DMS 273 treated with DMSO at 0.1 percent for 48 hours (cell line): Measurements from ENCODE around the gene GABRE.
"Not testable (repeated sequence)": the region's sequence is repeated elsewhere in the genome, so short reads cannot be mapped to it uniquely, and the experiment has no call there.

Source experiments
- DNase-seq: peaks from one replicate; lab custom pipeline; 2025; lab: John Stamatoyannopoulos, UW

GABRE gene

DNA sequence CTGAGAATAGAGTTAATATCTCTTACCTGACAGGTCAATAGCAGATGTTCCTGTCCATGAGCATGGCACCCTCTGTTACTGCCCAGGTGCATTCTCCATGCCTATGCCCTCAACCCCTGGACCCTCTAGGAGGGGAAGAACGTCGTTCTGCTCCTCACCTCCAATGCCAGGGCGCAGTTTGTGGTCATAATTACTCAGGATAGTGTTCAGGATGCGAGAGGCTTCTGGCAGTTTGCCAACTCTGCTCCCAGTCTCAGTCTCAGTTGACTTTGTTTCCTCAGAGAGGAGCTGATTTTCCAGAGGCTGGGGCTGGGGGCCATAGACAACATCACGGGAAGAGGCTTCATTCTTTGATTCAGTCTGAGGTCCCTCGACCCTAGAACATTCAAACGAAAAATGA is 4.4 kb downstream of the GABRE start:
- no peak for DNase-seq

DNA sequence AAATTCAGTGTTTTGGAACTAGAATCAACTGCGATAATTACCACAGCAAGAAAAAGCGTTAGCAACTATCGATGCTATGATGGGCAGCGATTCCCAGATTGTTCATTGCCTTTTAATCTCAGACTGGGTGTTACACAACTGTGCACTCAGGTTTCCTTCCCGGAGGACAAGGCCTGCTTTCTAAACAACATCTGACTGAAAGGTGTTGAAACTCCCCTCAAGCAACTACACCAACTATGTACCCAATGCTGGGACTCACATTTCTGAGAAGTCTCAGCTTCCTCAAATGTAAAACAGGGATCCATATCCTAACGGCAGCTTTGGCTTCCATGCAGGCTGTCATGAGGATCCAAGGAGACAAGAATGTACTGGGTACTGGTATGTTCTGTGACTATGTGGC is 8.2 kb downstream of the GABRE start:
- no peak for DNase-seq

DNA sequence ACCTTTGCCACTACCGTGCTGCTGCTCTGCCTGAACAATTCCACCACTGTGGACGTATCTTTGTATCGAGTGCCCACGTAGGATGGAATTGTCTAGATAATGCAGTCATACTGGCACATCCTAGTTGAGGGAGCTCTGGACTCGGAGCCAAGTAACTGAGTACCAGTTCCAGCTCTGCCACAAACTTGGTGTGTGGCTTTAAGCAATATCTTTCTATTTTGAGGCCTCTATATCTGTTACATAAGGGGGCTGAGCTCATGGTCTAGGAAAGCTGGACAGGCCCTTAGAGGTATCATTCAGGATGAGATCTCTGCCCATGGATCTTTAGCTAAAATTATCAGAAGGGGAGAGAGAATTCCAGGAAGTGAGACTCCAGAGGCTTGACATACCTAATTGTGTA is 12.4 kb downstream of the GABRE start:
- no peak for DNase-seq

DNA sequence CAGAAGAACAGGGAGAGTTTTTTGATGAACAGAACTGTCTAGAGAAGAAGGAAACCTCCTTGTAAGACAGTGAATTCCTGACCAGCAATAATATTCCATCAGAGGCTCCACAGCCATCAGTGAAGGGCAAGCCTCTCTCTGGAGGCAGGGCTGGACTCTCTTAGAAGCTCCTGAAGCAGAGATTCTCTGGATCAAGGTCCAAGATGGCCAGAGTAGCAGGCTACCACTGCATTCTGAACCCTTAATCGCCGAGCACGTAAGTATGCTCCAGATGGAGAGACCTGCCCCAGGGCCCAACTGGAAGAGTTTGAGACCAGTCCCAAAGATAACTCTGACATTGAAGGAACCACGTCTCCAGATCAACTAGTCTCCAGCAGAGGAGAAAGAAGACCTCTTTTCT is 16.4 kb downstream of the GABRE start:
- DNase-seq: no peak

DNA sequence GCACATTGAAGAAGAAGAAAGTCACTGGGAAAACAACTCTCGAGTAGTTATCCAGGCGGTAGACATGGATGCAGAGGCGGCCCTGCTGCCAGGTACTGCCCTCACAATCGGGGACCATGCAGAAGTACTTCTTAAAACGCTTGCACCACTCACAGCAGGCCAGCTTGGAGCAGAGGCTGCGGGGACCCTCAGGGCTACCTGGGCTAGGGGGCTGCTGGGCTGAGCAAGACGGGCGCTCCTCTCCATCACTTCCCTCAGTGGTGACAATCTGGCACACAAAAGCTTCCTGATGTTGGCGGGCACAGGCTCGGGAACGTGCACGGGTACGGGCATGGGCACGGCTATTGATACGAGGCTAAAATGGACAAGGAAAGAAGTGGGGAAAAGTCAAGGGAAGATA is 19.7 kb downstream of the GABRE start:
- DNase-seq: no peak

DNA sequence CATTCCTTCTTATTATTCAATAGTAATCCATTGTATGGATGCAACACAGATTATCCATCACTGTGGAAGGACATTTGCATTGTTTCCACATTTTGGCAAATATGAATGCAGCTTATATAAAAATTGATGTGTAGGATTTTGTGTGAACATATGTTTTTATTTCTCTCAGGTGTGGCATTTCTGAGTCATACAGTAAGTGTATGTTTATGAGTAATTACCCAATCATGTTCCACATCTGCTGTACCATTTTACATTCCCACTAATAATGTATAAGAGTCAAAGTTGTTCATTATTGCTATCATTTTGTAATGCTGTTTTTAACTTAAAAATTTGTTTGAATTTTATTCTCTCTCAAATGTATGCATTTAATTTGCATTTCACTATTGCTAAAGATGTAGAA is 36.3 kb downstream of the GABRE start:
- no peak for DNase-seq

DNA sequence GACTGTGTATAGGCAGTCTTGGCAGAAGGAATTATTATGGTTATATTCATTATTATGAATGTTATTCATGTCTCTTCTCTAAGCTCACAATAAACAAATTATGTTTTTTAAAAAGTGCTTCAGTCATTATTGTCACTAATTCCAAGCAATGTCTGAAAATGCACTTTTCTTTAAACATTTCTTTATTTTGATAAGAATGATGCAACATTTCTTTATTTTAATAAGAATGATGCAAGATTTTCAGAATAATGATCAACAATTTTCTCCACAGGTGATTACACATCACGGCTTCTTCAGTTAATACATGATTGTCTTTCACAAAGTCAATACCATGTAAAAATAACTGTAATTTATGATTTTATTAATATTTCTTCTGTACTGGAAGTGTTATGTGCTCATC is 39.1 kb downstream of the GABRE start:
- no peak for DNase-seq

DNA sequence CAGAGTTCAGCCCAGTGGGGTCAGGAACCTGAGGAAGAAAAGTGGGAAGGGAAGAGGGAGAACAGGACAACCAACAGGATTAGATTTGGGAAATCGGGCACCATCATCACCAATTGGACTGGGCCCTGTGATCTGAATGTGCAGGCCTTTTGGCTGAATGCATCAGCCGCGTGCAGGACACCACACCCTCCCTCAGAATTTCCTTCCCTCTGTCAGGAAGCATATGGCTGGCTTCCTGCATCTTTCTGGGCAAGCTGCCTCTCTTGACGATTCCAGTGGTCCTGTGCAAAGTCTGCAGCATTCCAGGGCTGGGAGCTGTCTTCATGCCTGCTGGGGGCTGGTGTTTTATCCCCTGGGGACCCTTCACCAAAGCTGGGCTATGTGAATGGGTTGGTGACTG is 45.4 kb downstream of the GABRE start:
- no peak for DNase-seq

DNA sequence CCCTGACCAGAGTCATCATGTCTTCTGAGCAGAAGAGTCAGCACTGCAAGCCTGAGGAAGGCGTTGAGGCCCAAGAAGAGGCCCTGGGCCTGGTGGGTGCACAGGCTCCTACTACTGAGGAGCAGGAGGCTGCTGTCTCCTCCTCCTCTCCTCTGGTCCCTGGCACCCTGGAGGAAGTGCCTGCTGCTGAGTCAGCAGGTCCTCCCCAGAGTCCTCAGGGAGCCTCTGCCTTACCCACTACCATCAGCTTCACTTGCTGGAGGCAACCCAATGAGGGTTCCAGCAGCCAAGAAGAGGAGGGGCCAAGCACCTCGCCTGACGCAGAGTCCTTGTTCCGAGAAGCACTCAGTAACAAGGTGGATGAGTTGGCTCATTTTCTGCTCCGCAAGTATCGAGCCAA is 50.8 kb downstream of the GABRE start:
- no peak for DNase-seq

DNA sequence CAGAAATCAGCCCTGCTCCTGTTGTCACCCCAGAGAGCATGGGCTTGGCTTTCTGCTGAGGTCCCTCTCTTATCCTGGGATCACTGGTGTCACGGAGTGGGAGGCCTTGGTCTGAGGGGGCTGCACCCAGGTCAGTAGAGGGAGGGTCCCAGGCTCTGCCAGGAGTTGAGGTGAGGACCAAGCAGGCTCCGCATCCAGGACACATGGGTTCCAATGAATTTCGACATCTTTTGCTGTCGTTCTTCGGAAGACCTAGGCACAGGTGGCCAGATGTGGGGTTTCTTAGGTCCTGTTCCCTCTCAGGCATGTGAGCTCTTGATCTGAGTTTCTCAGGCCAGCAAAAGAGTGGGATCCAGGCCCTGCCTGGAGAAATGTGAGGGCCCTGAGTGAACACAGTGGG is 51.8 kb downstream of the GABRE start:
- DNase-seq: no peak

DNA sequence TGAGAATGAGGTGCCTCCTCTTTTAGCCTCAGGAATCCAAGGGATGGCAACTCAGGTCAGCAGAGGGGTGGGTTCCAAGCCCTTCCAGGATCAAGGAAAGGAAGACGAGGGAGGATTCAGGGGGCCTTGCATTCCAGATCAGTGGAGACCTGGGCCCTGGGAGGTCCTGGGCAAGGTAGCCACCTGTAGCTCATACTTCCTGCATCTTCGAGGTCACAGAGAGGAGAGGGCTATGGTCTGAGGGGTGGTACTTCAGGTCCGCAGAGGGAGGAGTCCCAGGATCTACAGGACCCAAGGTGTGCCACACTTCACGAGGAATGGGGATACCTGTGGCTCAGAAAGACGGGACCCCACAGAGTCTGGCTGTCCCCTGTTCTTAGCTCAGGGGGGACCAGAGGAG is 52.6 kb downstream of the GABRE start:
- DNase-seq: no peak

DNA sequence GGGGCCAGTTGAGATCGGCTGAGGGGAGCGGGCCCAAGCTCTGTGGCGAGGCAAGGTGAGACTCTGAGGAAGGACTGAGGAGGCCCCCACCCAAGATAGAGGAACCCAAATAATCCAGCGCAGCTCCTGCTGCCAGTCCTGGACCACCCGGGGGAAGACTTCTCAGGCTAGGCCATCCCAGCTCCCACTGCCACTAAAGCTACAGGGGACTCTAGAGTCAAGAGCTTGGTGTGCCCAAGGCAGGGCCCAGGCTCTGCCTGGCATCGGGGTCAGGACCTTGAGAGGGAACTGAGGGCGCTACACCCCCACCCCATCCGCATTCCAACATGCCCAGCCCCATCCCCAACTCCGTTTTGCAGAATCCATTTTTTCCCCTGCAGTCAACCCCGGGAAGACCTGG is 53.2 kb downstream of the GABRE start:
- DNase-seq: no peak

DNA sequence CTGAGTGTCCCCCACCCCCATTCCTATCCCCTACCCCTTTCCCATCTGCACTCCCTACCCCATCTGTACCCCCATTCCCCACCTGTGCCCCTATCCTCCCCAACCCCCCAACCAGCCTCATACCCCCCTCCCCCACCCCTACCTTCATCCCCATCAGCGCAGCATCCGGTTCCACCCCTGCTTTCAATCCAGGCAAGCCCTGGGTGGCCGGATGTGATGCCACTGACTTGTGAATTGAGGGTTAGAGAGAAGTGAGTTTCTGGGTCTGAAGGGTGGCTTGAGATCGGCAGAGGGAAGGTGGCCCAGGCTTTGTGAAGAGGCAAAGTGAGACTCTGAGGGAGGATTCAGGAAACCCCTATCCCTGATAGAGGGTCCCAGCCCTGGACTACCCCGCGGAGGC is 53.9 kb downstream of the GABRE start:
- no peak for DNase-seq

DNA sequence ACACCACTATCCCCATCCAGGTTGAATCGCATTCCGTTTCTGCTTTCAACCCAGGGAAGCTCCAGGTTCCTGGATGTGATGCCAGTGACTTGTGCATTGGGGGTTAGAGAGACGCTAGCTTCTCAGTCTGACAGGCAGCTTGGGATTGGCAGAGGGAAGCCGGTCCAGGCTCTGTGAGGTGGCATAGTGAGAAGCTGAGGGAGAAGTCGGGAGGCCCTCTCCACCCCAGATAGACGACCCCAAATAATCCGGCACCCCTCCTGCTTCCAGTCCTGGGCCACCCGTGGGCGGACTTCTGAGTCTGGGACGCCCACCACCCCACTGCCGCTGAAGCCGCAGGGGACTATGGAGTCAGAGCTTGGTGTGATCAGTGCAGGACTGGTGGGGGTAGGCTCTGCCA is 54.4 kb downstream of the GABRE start:
- no peak for DNase-seq

DNA sequence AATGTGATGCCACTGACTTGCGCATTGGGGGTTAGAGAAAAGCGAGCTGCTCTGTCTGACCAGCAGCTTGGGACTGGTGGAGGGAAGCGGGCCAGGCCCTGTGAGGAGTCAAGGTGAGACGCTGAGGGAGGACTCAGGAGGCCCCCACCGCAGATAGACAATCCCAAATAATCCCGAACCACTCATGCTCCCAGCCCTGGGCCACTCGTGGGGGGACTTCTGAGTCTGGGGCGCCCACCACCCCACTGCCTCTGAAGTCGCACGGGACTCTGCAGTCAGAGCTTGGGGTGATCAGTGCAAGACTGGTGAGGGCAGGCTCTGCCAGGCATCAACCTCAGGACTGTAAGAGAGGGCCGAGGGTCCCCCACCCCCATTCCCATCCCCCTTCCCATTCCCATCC is 54.9 kb downstream of the GABRE start:
- DNase-seq: no peak

DNA sequence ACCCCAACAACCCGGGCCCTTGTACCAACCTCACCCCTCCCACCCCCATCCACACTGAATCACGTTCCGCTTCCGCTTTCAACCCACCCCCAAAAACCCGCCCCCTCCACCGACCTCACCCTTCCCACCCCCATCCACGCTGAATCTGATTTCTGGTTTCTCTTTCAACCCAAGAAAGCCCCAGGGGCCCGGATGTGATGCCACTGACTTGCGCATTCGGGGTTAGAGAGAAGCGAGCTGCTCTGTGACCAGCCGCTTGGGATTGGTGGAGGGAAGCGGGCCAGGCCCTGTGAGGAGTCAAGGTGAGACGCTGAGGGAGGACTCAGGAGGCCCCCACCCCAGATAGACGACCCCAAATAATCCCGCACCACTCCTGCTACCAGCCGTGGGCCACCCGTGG is 55.7 kb downstream of the GABRE start:
- DNase-seq: not testable (repeated sequence)

DNA sequence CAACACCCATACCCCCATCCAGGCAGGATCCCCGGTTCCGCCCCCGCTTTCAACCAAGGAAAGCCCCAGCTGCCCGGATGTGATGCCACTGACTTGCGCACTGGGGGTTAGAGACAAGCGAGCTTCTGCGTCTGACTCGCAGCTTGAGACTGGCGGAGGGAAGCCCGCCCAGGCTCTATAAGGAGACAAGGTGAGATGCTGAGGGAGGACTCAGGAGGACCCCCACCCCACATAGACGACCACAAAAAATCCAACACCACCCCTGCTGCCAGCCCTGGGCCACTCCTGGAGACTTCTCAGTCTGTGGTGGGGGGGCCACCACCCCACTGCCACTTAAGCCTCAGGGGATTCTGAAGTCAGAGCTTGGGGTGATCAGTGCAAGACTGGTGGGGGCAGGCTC is 61.7 kb downstream of the GABRE start, which contains the start of gene MAGEA4:
TSS of gene MAGEA4 (plus strand) at position 110 of the 400 bp plus-strand sequence. CDS start 10,776 bp downstream, outside the sequence.
- no peak for DNase-seq

DNA sequence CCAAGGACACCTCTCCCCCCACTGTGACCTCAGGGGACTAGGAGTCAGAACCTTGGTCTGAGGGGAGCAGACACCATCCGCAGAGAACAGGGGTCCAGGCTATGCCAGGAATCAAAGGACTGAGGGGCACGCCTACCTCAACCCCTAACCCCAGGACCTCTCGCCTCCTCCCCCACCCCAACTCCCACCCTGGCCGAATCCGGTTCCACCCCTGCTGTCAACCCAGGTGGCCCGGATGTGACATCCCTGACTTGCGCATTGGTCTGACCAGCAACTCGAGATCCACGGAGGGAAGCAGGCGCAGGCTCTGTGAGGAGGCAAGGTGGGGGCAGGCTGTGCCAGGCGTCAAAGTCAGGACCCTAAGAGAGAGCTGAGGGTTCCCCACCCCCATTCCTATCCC is 62.3 kb downstream of the GABRE start:
- DNase-seq: no peak

DNA sequence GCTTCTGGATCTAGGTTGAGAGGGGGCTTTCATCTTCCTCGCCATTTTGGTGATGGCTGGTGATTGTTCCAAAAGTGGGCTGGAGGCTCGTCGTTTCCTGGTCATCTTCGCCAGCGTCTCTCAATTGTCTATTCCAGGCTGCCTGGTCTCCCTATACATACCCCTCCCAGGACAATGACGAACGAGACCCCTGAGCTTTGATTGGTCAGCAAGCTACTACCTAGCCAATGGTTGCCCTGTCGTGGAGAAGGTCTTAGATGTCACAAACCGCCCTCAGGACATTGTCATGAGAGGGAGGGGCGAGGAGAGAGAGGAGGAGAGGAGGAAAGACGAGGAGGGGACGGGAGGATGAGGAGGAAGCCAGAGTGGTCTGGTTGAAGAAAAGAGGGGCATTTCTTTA is 69.5 kb downstream of the GABRE start:
- no peak for DNase-seq
